Activated CD4-positive, alpha-beta T cell treated with anti-CD3 and anti-CD28 coated beads for 36 hours (primary cell): ENCODE results near the gene MAN1A1. TPM values are rescaled to one million over a fixed set of nuclear protein-coding genes. Genes with fewer than 3 reads are reported as not detected.
A peak's percentile ranks its signal among the peaks of the same experiment; 100 is the strongest.

Experiments used
- ATAC-seq: fragments of 200-7000 bp; cut with Tn5 transposase; one replicate; pipeline ENCODE4 v1.10.0; 2021; ENCODE audit warnings: mild to moderate bottlenecking, moderate library complexity
- CTCF ChIA-PET: fragments of 350-600 bp; sonication (Branson Sonifier 250); formaldehyde crosslinking; loops from one replicate; lab custom pipeline; 2021; ENCODE audit warnings: antibody characterized with exemption; lab: Charles Lee
- POLR2A ChIA-PET: fragments of 350-600 bp; sonication (Branson Sonifier 250); formaldehyde crosslinking; loops from one replicate; lab custom pipeline; 2021; ENCODE audit warnings: antibody characterized with exemption, inconsistent platforms; lab: Charles Lee
- DNase-seq: peaks from one replicate; pipeline ENCODE4 v3.0.0-alpha.2; 2020
- H3K27ac Mint-ChIP-seq: one replicate; pipeline ENCODE4 v1.8.0; 2021; ENCODE audit warnings: mixed read lengths
- H3K27me3 Mint-ChIP-seq: one replicate; pipeline ENCODE4 v1.8.0; 2021; ENCODE audit warnings: mixed read lengths
- H3K36me3 Mint-ChIP-seq: one replicate; pipeline ENCODE4 v1.8.0; 2021; ENCODE audit warnings: low read depth, mixed read lengths
- H3K4me1 Mint-ChIP-seq: one replicate; pipeline ENCODE4 v1.8.0; 2021; ENCODE audit warnings: mixed read lengths
- H3K4me3 Mint-ChIP-seq: one replicate; pipeline ENCODE4 v1.8.0; 2021; ENCODE audit warnings: mild to moderate bottlenecking, moderate library complexity, mixed read lengths
- H3K9me3 Mint-ChIP-seq: one replicate; pipeline ENCODE4 v1.8.0; 2021; ENCODE audit warnings: low read depth, mixed read lengths
- intact Hi-C, 2 experiments: fragments of 100-400 bp; cut with DNase I in 1 of 2; cut with micrococcal nuclease in 1 of 2; formaldehyde crosslinking; loops; one replicate each; pipeline versions ENCODE4 v1.14.2 to v1.15.1; 2022 to 2024; cut with DNase I, micrococcal nuclease
- total RNA-seq, 2 experiments: library from RNA; stranded (reverse); gene quantifications; one replicate each; pipeline ENCODE4 v1.2.3, GENCODE V29; 2021

The MAN1A1 gene
- total RNA-seq, 2 experiments from 2014 or later: 15.3 to 18.4 TPM

DNA sequence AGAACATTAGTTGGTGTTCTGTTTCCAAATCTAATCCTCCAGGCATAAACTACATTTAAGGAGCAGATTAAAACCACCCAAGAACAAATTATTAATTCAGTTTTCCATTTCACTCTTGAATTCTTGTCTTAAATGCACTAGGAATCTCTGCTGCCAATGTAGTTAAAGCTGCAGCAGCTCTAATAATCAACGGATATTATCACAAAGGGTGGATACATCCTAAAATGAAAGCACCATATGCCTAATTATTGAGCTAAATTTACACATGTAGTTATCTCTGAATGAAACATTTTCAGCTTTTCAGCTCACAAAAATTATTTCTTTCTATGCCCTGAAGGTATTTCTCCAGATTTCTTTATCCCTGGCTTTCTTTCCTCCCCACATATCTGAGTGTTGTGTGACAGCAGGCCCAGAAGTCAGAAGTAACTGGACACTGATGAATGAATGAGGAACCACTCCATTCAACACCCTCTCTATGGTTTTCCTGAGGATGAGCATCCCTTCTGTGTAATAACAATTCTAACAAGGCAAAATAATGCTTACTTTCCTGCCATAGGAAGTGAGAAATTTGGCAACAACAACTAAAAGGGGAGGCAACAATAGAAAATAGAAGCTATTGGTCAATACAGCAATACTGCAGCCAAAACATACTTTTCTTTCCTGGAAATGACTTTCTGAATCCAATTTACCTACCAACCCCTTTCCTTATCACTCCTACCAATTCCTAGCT is 14.9 kb downstream of the MAN1A1 start:
- H3K9me3 Mint-ChIP-seq: no peaks in the 10 kb centered on the region
- H3K27me3 Mint-ChIP-seq: no peaks in the 10 kb centered on the region
- peaks cover 21% of the 10 kb centered on the region for H3K4me1 Mint-ChIP-seq
- ChIA-PET POLR2A (no interaction called here), CTCF (interaction anchor here (0.6 to 2.1 kb wide), 10 partner anchors 9 to 483 kb away, joined by 3 to 8 read pairs (median 4); no protein-coding TSS in a partner anchor)
- H3K36me3 Mint-ChIP-seq: peaks cover 6% of the 10 kb centered on the region
- intact Hi-C loops: no loop called here
- H3K27ac Mint-ChIP-seq: no peak overlapping the region
- ATAC-seq (no peak), DNase-seq (no peak)
- H3K4me3 Mint-ChIP-seq: no peak overlapping the region

DNA sequence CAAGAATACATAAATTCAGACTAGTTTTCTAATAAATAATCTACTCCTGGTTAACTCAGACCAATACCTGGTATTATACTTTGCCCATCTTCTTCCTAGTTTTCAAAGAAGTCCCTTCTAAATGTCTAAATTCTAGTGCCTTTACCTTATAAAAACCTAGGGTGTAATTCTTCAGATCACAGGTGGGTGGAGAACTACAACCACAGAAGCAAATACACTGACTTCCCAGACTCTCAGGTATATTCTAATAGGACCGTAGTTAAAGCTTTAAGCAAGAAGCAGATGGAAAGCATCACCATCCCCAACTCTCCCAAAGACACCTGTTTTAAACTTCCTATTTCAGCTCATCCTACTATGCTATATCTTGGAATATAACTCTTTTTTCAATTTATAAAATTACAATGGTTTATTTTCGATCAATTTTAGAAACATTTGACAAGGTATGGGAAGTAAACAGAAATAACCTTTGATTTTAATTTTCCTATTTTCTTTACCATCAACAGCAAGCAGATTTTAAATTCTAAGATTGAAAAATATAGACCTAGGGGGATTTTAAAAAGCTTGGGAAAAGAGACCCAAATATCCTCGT is 15.8 kb downstream of the MAN1A1 start:
- H3K27ac Mint-ChIP-seq: no peak overlapping the region
- H3K27me3 Mint-ChIP-seq: no peaks in the 10 kb centered on the region
- peaks cover 19% of the 10 kb centered on the region for H3K4me1 Mint-ChIP-seq
- intact Hi-C loops: no loop called here
- H3K9me3 Mint-ChIP-seq: no peaks in the 10 kb centered on the region
- ATAC-seq: peak; percentile 57
- POLR2A ChIA-PET: no interaction called here
- H3K36me3 Mint-ChIP-seq: peaks cover 6% of the 10 kb centered on the region
- no peak for DNase-seq
- CTCF ChIA-PET: interaction anchor here (0.6 to 2.1 kb wide), 10 partner anchors 10 to 484 kb away, joined by 3 to 8 read pairs (median 4); no protein-coding TSS in a partner anchor
- no peak overlapping the region for H3K4me3 Mint-ChIP-seq

DNA sequence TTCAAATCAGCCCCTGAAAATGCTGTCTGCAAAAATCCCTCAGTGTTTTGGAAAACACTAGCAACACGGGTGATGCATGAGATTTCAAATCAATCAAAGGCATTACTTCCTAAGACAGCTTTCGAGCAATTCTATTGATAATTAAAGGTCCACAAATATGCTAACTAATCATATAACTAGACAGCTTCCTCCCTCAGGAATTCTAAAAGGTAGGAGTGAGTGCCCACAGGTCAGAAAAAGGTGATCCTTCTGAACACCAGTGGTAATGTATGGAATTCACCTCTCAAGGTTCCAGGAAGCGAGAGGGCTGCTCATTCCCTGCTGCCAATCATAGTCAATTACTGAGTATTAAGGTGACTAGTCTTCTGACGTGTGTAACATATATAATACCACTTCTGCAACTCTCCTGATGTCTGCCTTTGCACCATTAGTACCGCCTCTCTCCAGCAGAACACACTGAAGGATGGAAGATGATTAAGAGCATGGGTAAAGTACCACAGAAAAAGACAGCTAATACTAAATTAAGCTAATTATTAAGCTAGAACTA is 16.4 kb downstream of the MAN1A1 start:
- Mint-ChIP-seq H3K27ac (no peak overlapping the region), H3K36me3 (peaks cover 6% of the 10 kb centered on the region), H3K4me3 (no peak overlapping the region), H3K27me3 (no peaks in the 10 kb centered on the region), H3K9me3 (no peaks in the 10 kb centered on the region), H3K4me1 (peaks cover 18% of the 10 kb centered on the region)
- DNase-seq (no peak), ATAC-seq (no peak)
- intact Hi-C loops: no loop called here
- ChIA-PET CTCF (interaction anchor here (0.9 to 2.1 kb wide), 5 partner anchors 11 to 409 kb away, joined by 3 to 8 read pairs (median 6); no protein-coding TSS in a partner anchor), POLR2A (no interaction called here)

DNA sequence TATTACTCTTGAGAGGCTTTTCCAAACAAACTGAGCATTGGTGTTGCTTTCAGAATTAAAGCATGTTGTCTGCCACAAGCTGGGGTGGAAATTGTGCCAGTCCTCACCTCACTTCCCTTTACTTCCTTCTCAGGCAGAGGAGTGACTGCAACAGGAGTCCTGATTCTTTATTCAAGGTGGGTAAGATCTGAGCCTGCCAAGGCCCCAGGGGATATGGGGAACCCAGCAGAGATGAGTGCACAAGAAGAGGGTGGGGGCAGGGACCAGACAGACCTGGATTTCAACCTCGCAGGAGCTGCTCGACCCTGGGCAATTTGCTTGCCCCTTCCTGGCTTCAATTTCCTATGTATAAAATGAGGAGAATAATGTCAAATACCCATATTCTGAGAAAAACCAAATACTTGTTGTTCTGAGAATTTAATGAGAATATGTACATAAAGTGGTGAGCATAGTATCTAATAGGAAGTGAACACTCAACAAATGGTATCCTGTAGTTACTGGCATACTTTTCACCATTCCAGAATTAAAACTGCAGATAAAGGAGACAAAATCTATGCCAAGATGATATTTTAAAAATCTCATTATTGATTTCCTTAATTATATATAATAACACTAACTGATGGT is 17.8 kb downstream of the MAN1A1 start:
- Mint-ChIP-seq H3K4me3 (no peak overlapping the region), H3K4me1 (peaks cover 9% of the 10 kb centered on the region), H3K36me3 (peaks cover 6% of the 10 kb centered on the region), H3K9me3 (no peaks in the 10 kb centered on the region), H3K27me3 (no peaks in the 10 kb centered on the region), H3K27ac (no peak overlapping the region)
- ChIA-PET CTCF (interaction anchor here (0.6 to 1.3 kb wide), 2 partner anchors 184 to 203 kb away, joined by 3 to 4 read pairs; no protein-coding TSS in a partner anchor), POLR2A (no interaction called here)
- intact Hi-C loops: no loop called here
- no peak for ATAC-seq
- no peak for DNase-seq

DNA sequence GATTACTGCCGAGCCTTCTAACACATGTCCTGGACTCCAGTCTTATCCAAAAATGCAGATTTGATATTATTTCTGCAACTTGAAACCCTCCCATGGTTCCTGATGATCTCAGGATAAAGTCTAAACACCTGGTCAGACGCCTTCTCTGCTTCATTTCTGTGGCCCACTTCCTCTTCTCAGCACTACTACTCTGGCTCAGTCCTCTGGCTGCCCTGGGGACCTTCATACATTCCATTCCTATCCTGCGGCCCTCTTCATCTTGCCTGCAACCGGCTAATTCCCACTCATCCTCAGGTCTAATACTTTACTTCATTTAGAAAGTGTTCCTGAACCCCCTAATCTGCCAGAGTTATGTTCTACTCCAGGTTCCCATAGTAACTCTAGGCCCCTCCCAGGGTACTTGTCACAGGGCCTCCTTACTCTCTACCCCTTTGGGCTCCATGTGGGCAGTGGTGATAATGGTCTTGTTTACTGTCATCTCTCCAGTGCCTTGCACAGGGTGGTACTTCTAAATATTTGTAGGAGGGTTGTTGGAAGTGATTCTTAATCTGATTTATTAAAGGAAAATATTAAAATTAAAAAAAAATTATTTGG is 18.9 kb downstream of the MAN1A1 start:
- Mint-ChIP-seq H3K27me3 (no peaks in the 10 kb centered on the region), H3K4me3 (no peak overlapping the region), H3K36me3 (peaks cover 12% of the 10 kb centered on the region), H3K4me1 (peaks cover 2% of the 10 kb centered on the region), H3K27ac (no peak overlapping the region), H3K9me3 (no peaks in the 10 kb centered on the region)
- ATAC-seq (no peak), DNase-seq (no peak)
- intact Hi-C loops: no loop called here
- ChIA-PET CTCF (no interaction called here), POLR2A (no interaction called here)

DNA sequence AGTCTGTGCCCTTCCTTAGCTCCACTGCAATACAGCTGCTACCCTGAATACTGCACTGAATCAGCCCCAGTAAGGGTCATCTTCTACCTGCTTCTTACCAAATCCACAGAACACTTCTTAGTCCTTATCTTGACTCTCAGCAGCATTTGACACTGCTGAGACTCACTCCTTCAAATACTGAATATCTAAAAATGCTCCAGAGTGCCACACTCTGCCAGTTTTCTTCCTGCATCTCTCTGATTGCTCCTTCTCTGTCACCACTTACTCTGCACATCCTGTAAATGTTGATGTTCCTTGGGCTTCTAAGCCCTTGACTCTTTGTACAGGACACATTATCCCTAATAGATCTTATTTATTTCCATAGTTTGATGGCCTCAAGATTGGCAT is 19.8 kb downstream of the MAN1A1 start:
- Mint-ChIP-seq H3K9me3 (no peaks in the 10 kb centered on the region), H3K4me3 (no peak overlapping the region), H3K4me1 (peaks cover 2% of the 10 kb centered on the region), H3K36me3 (peaks cover 12% of the 10 kb centered on the region), H3K27ac (no peak overlapping the region), H3K27me3 (no peaks in the 10 kb centered on the region)
- intact Hi-C loops: no loop called here
- ChIA-PET CTCF (interaction anchor here (0.7 kb wide), 1 partner anchor 10 kb away, joined by 3 read pairs; no protein-coding TSS in a partner anchor), POLR2A (no interaction called here)
- ATAC-seq (no peak), DNase-seq (no peak)

DNA sequence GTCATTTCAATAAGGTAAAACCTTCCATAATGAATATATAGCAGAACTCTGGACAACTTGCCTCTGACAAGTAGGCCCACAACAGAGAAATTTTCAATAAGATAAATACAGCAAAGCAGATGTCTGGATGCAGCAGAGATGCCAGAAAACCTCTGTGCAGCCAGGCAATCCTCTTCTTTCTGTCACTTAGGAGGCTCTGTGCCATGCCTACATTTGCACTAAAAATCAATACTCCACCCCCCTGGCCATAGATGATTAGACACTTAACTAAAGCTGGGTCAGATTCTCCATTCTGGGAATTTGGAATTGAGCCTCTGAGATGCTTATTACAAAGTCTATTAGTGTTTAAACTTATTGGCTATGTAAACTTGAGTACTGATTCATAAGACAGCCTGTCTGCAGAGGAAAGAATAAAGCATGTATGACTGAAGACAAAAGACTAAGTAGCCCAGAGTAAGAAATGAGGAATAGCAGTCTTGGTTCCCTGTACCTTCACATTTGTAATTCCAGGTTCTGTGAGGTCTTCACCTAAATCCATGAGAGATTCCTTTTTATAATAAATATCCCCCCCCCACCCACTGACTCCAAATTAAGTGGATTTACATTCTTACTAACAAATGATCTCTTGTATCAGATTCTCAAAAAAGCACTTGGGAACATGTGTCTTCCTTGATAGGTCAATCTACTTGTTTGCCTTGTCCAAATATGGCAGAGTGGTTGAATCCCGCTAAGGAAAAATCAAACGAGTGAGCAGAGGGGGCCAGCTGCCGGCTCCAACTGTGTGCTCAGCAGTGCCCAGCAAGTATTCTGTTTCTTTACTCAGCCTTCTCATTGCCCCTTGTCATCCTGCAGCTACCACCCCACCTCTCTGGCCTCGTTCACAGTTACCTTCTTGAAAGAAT is 20.4 kb downstream of the MAN1A1 start:
- CTCF ChIA-PET: interaction anchor here (0.7 kb wide), 1 partner anchor 11 kb away, joined by 3 read pairs; no protein-coding TSS in a partner anchor
- no peak for ATAC-seq
- Mint-ChIP-seq H3K4me1 (peaks cover 2% of the 10 kb centered on the region), H3K27ac (no peak overlapping the region), H3K9me3 (no peaks in the 10 kb centered on the region), H3K4me3 (no peak overlapping the region), H3K36me3 (peaks cover 12% of the 10 kb centered on the region), H3K27me3 (no peaks in the 10 kb centered on the region)
- no peak for DNase-seq
- POLR2A ChIA-PET: no interaction called here
- intact Hi-C loops: no loop called here

DNA sequence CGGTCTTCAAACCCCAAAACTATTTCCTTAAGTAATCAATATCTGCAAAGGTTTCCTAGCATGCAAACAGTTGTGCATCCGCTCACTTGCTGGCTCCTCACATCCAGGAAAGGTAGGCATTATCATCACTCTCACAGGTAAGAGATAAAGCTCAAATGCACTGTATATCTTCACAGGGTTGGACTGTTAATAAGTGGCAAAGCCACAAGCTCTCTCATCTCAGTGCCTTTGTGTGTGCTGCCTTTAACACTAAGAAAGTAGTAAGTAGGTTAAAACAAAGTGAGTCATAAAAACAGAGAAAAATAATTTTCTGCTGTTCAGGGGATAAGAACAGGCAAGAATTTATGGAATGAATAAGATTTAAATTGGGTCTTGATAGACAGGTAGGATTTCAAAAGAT is 21.3 kb downstream of the MAN1A1 start:
- Mint-ChIP-seq H3K36me3 (peaks cover 12% of the 10 kb centered on the region), H3K4me1 (peaks cover 7% of the 10 kb centered on the region), H3K9me3 (no peaks in the 10 kb centered on the region), H3K27ac (no peak overlapping the region), H3K4me3 (no peak overlapping the region), H3K27me3 (no peaks in the 10 kb centered on the region)
- DNase-seq: no peak
- ChIA-PET CTCF (interaction anchor here (0.7 kb wide), 1 partner anchor 93 kb away, joined by 3 read pairs; no protein-coding TSS in a partner anchor), POLR2A (no interaction called here)
- no peak for ATAC-seq
- intact Hi-C loops: no loop called here

DNA sequence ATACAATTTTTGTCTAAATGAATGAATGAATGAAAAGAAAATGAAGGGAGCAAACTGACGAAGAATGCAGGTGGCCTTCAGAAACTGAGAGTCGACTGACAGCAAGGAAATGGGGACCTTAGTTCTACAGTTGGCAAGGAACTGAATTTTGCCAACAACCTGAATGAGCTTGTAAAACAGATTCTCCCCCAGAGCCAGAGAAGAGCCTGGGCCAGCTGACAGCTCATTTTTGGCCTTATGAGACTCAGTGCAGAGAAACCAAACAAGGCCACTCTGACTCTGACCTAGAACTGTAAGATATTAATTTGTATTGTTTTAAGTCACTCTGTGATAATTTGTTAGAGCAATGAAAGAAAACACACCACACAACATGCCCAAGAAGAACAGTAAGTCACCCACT is 21.8 kb downstream of the MAN1A1 start:
- POLR2A ChIA-PET: no interaction called here
- CTCF ChIA-PET: interaction anchor here (0.7 kb wide), 1 partner anchor 94 kb away, joined by 3 read pairs; no protein-coding TSS in a partner anchor
- no peak overlapping the region for H3K27ac Mint-ChIP-seq
- intact Hi-C loops: no loop called here
- no peak for DNase-seq
- ATAC-seq: no peak
- H3K4me3 Mint-ChIP-seq: no peak overlapping the region
- peaks cover 11% of the 10 kb centered on the region for H3K4me1 Mint-ChIP-seq
- no peaks in the 10 kb centered on the region for H3K9me3 Mint-ChIP-seq
- H3K36me3 Mint-ChIP-seq: peaks cover 12% of the 10 kb centered on the region
- no peaks in the 10 kb centered on the region for H3K27me3 Mint-ChIP-seq

DNA sequence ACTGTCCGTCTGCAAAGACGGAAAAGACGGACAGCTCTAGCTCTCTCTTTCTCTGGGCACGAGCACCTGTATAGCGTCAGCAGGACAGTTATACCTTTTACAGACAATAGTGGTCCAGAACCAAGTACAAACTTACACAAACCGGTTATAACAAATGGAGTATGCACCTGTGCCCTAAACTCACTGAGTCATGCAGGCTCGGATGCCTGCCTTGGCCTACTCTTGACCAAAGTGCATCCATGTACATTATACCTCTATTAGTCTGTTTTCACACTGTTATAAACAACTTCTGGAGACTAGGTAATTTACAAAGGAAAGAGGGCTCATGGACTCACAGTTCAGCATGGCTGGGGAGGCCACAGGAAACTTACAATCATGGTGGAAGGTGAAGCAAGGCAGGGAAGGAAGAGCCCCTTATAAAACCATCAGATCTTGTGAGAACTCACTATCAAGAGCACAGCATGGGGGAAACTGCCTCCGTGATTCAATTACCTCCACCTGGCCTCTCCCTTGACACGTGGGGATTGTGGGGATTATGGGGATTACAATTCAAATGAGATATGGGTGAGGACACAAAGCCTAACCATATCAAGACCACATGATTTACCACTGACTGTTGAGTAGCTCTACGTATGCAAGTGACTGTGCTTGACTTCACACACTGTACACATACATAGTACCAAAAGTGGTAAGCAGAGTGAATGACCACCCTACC is 23.1 kb downstream of the MAN1A1 start:
- Mint-ChIP-seq H3K4me1 (peaks cover 21% of the 10 kb centered on the region), H3K27ac (no peak overlapping the region), H3K27me3 (no peaks in the 10 kb centered on the region), H3K4me3 (no peak overlapping the region), H3K9me3 (no peaks in the 10 kb centered on the region), H3K36me3 (peaks cover 9% of the 10 kb centered on the region)
- DNase-seq (no peak), ATAC-seq (no peak)
- intact Hi-C loops: no loop called here
- POLR2A ChIA-PET: interaction anchor here (1.2 kb wide), 1 partner anchor 12 kb away, joined by 3 read pairs; no protein-coding TSS in a partner anchor
- CTCF ChIA-PET: interaction anchor here (0.6 kb wide), 1 partner anchor 130 kb away, joined by 3 read pairs; no protein-coding TSS in a partner anchor
